Measurements from ENCODE around the gene FCN1. TPM values are rescaled to one million over a fixed set of nuclear protein-coding genes. Genes with fewer than 3 reads are reported as not detected.

The FCN1 gene
- total and polyA plus RNA-seq, 10 of the 15 experiments (the other 5 are each of a cell fraction or from before 2014, with no cell fraction given) = 0.08 TPM; not detected in 9

- POLR2A ChIA-PET = no interaction called here
Observed at GRCh38 chr9:134955156-134955555, 37.4 kb upstream of the FCN1 start.

More at GRCh38 chr9:134955156-134955555, 37.4 kb upstream of the FCN1 start:
- H3K4me3 ChIP-seq = no peak overlapping the region
- H2AFZ ChIP-seq (ENCODE audit: control insufficient read depth, low read depth, low read length) = no peak overlapping the region
- no peaks in the 10 kb centered on the region for H3K79me2 ChIP-seq (ENCODE audit: control insufficient read depth, insufficient read depth, low read length)
- no peaks in the 10 kb centered on the region for H4K20me1 ChIP-seq (ENCODE audit: control insufficient read depth, insufficient read depth)
- ChIA-PET CTCF (interaction anchor here (0.8 kb wide), 1 partner anchor 18 kb away, joined by 3 read pairs; no protein-coding TSS in a partner anchor), SMC1A (ENCODE audit: uncharacterized antibody, unreplicated experiment) (interaction anchor here (1.1 kb wide), 1 partner anchor 66 kb away, joined by 3 read pairs; no protein-coding TSS in a partner anchor), RAD21 (ENCODE audit: unreplicated experiment) (no interaction called here)
- intact Hi-C loops (cut with micrococcal nuclease; ENCODE audit: unreplicated experiment) = no loop called here
- H3K4me1 ChIP-seq (ENCODE audit: control insufficient read depth, insufficient read depth, low read length) = no peaks in the 10 kb centered on the region
- in situ Hi-C loops (cut with MboI) = no loop called here
- no peak for DNase-seq (ENCODE audit: low read depth, low spot score)
- H3K36me3 ChIP-seq (ENCODE audit: control insufficient read depth in 2 of 2, insufficient read depth in 2 of 2, low read length in 1 of 2) = no peaks in the 10 kb centered on the region
- H3K9me3 ChIP-seq (replicated peaks; ENCODE audit: control insufficient read depth, insufficient read depth, low read length) = no peaks in the 10 kb centered on the region; the same call in 2 of the 3 replicates
- FAIRE-seq = no peak
- H3K27ac ChIP-seq (ENCODE audit: control insufficient read depth, insufficient read depth) = no peak overlapping the region
- H3K4me2 ChIP-seq (ENCODE audit: control insufficient read depth, insufficient read depth) = no peak overlapping the region
- TF ChIP-seq GABPA (IDR thresholded peaks at IDR 0.05; ENCODE audit: low read depth) (no peak), ZNF207 (IDR thresholded peaks at IDR 0.05; ENCODE audit: borderline replicate concordance) (no peak), CBFB (IDR thresholded peaks at IDR 0.05; ENCODE audit: low read depth) (no peak), SIX5 (IDR thresholded peaks at IDR 0.05; ENCODE audit: low read depth, low read length, severe bottlenecking) (no peak), KDM1A (IDR thresholded peaks at IDR 0.05; ENCODE audit: borderline replicate concordance) (no peak), SUZ12 (IDR thresholded peaks at IDR 0.05; ENCODE audit: unreplicated experiment) (no peak), HDAC2 (IDR thresholded peaks at IDR 0.05) (no peak), FOXM1 (IDR thresholded peaks at IDR 0.05; ENCODE audit: low read depth, low read length) (no peak), ZNF687 (IDR thresholded peaks at IDR 0.05) (no peak), HDAC6 (IDR thresholded peaks at IDR 0.05; ENCODE audit: unreplicated experiment) (no peak), MYB (IDR thresholded peaks at IDR 0.05; ENCODE audit: borderline replicate concordance, low read depth, low read length) (no peak), EZH2 (IDR thresholded peaks at IDR 0.05; ENCODE audit: borderline replicate concordance, control insufficient read depth, low read depth, low read length) (no peak)
- no peak for ATAC-seq
- 0 out of 4 replicates have a peak, but pooled peaks cover 0 to 1% of the 10 kb centered on the region in 2 experiments for H3K27me3 ChIP-seq (replicated peaks in 1 of 2; ENCODE audit: control insufficient read depth in 2 of 2, insufficient read depth in 2 of 2, low read length in 1 of 2)
- H3K9ac ChIP-seq (ENCODE audit: control insufficient read depth, insufficient read depth, low read length) = no peak overlapping the region
- 42% methylated on average over 1 of the region's 1 CpG for whole genome bisulfite sequencing (ENCODE audit: insufficient coverage, insufficient replicate concordance, low lambda C conversion rate, missing lambda C conversion rate)
- no TSS peak for BruUV-seq (replicated peaks)

Measured in GM12878 (cell line).